K562 (cell line): ENCODE data around the gene DIP2B. TPM values are rescaled to one million over a fixed set of nuclear protein-coding genes. Genes with fewer than 3 reads are reported as not detected.

Source experiments
- BHLHE40 ChIP-seq: IDR thresholded peaks from 2 replicates; pipeline ENCODE4 v1.6.1; 2011; ENCODE audit warnings: low read length, improper control_type of control experiment
- KLF13 ChIP-seq: fragments of 450-650 bp; IDR thresholded peaks from 2 replicates; pipeline ENCODE4 v1.6.1; 2016; ENCODE audit warnings: missing genetic modification characterization, low read depth, mild to moderate bottlenecking, missing compliant biosample characterization, moderate library complexity, borderline replicate concordance
- NFIC ChIP-seq: fragments of 450-650 bp; IDR thresholded peaks from 2 replicates; pipeline ENCODE4 v1.6.1; 2017; ENCODE audit warnings: mild to moderate bottlenecking, inconsistent platforms
- NFXL1 ChIP-seq: fragments of 450-650 bp; formaldehyde crosslinking; IDR thresholded peaks from 2 replicates; pipeline ENCODE4 v1.4.0; 2021; ENCODE audit warnings: mild to moderate bottlenecking
- PYGO2 ChIP-seq: fragments of 450-650 bp; IDR thresholded peaks from 2 replicates; pipeline ENCODE4 v1.6.1; 2016; ENCODE audit warnings: mild to moderate bottlenecking, missing genetic modification characterization, moderate library complexity, missing compliant biosample characterization
- SMAD3 ChIP-seq: fragments of 450-650 bp; formaldehyde crosslinking; conservative IDR thresholded peaks from 2 replicates; pipeline ENCODE4 v1.4.0; 2020; ENCODE audit warnings: mild to moderate bottlenecking
- SP1 ChIP-seq: sonication (generic); formaldehyde crosslinking; IDR thresholded peaks from 2 replicates; pipeline ENCODE4 v1.8.1; 2022; ENCODE audit warnings: mild to moderate bottlenecking, missing genetic modification reagents
- TAF9B ChIP-seq: fragments of 450-650 bp; IDR thresholded peaks from 2 replicates; pipeline ENCODE4 v1.6.1; 2018; ENCODE audit warnings: mild to moderate bottlenecking; ENCODE audit not compliant: partially characterized antibody
- ZNF175 ChIP-seq: fragments of 200-800 bp; sonication (Bioruptor generic); IDR thresholded peaks from 2 replicates; pipeline ENCODE4 v1.6.1; 2016; ENCODE audit warnings: low read depth, mild to moderate bottlenecking, missing genetic modification characterization, missing compliant biosample characterization
- ZNF282 ChIP-seq: sonication (generic); formaldehyde crosslinking; IDR thresholded peaks from 2 replicates; pipeline ENCODE4 v1.8.1; 2023; ENCODE audit warnings: missing genetic modification reagents
- polyA plus RNA-seq, 8 experiments: library from polyadenylated mRNA; depleted of rRNA in 4 of 8; stranded (reverse) in 5 of 8; unstranded in 3 of 8; fragments of >200 nt; fragmentation: Nextera tagmentation in 2 of 8; fragmentation: Illumina TruSeq in 1 of 8; extraction: Ambion mirVana in 2 of 8; extraction: Trizol in 1 of 8; gene quantifications; 2 replicates each; pipeline versions ENCODE4 v1.2.1 to v1.2.3, GENCODE V29; 2011 to 2014; ENCODE audit warnings: inconsistent platforms in 1 of 8, missing spikeins in 1 of 8
- total RNA-seq, 7 experiments: library from RNA; depleted of rRNA in 6 of 7; stranded (reverse); fragments of >200 nt in 6 of 7; fragmentation: Illumina TruSeq in 2 of 7; extraction: Trizol in 2 of 7; gene quantifications; 2 replicates each; pipeline versions ENCODE4 v1.2.1 to v1.2.3, GENCODE V29; 2011 to 2021; ENCODE audit warnings: low replicate concordance in 1 of 7
- TF ChIP-seq, protein P1 (sequence below): fragments of 200-800 bp; sonication (Bioruptor generic); IDR thresholded peaks from 2 replicates; pipeline ENCODE4 v1.6.1; 2017; ENCODE audit warnings: missing genetic modification characterization, missing compliant biosample characterization
- TF ChIP-seq, protein P2 (sequence below): fragments of 450-650 bp; conservative IDR thresholded peaks from 2 replicates; pipeline ENCODE4 v1.6.1; 2016; ENCODE audit warnings: missing genetic modification characterization, low read depth, mild to moderate bottlenecking, missing compliant biosample characterization, moderate library complexity
- TF ChIP-seq, protein P3 (sequence below): fragments of 450-650 bp; IDR thresholded peaks from 2 replicates; pipeline ENCODE4 v1.6.1; 2016; ENCODE audit warnings: low read depth

The DIP2B gene
- total and polyA plus RNA-seq, 9 of the 15 experiments (the other 6 are each of a cell fraction or from before 2014, with no cell fraction given) = 4.6 to 26.1 (median 18.8) TPM

DNA sequence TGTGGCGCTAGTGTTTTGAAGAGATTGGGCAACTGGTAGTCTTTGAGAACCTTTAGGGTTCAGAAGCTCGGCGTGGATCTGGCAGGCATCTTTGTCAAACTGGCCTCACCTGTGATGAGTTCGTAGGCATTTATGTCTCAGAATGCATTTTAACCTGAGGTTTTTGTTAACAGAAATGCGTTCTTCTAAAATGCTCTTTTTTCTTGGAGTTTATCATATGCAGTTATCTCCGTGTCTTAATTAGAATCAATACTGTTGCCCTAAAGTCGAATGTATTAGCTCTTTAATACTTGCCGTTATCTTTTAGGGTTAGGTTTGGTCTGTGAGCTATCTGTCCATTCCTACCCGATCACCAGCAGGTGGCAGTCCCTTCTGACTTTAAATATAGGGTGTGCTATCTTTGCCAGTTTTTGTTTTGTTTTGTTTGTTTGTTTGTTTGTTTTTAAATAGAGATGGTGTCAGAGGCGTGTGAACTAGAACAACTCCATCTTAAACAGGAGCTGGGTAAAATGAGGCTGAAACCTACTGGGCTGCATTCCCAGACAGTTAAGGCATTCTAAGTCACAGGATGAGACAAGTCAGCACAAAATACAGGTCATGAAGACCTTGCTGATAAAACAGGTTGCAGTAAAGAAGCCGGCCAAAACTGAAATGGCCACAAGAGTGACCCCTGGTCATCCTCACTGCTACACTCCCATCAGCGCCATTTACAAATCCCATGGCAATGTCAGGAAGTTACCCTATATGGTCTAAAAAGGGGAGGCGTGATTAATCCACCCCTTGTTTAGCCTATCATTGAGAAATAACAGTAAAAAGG, 260.5 kb downstream of the DIP2B start (continued):
- TF ChIP-seq, protein P1, sequence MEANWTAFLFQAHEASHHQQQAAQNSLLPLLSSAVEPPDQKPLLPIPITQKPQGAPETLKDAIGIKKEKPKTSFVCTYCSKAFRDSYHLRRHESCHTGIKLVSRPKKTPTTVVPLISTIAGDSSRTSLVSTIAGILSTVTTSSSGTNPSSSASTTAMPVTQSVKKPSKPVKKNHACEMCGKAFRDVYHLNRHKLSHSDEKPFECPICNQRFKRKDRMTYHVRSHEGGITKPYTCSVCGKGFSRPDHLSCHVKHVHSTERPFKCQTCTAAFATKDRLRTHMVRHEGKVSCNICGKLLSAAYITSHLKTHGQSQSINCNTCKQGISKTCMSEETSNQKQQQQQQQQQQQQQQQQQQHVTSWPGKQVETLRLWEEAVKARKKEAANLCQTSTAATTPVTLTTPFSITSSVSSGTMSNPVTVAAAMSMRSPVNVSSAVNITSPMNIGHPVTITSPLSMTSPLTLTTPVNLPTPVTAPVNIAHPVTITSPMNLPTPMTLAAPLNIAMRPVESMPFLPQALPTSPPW = 0 out of 2 replicates have a peak, but pooled peaks have one; percentile 26
- TF ChIP-seq TAF9B (peak; percentile 29), ZNF175 (no peak), SMAD3 (CRISPR knock-in tag) (no peak), KLF13 (tag) (no peak), NFXL1 (CRISPR knock-in tag) (0 out of 2 replicates have a peak, but pooled peaks have one; percentile 57), NFIC (peak; percentile 36), BHLHE40 (no peak), SP1 (CRISPR knock-in tag) (no peak; the same call in 1 of the 2 replicates), PYGO2 (tag) (no peak), ZNF282 (no peak)
- TF ChIP-seq, protein P2, sequence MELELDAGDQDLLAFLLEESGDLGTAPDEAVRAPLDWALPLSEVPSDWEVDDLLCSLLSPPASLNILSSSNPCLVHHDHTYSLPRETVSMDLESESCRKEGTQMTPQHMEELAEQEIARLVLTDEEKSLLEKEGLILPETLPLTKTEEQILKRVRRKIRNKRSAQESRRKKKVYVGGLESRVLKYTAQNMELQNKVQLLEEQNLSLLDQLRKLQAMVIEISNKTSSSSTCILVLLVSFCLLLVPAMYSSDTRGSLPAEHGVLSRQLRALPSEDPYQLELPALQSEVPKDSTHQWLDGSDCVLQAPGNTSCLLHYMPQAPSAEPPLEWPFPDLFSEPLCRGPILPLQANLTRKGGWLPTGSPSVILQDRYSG (tag) = peak; percentile 33; the same call in 1 of the 2 replicates
- TF ChIP-seq, protein P3, sequence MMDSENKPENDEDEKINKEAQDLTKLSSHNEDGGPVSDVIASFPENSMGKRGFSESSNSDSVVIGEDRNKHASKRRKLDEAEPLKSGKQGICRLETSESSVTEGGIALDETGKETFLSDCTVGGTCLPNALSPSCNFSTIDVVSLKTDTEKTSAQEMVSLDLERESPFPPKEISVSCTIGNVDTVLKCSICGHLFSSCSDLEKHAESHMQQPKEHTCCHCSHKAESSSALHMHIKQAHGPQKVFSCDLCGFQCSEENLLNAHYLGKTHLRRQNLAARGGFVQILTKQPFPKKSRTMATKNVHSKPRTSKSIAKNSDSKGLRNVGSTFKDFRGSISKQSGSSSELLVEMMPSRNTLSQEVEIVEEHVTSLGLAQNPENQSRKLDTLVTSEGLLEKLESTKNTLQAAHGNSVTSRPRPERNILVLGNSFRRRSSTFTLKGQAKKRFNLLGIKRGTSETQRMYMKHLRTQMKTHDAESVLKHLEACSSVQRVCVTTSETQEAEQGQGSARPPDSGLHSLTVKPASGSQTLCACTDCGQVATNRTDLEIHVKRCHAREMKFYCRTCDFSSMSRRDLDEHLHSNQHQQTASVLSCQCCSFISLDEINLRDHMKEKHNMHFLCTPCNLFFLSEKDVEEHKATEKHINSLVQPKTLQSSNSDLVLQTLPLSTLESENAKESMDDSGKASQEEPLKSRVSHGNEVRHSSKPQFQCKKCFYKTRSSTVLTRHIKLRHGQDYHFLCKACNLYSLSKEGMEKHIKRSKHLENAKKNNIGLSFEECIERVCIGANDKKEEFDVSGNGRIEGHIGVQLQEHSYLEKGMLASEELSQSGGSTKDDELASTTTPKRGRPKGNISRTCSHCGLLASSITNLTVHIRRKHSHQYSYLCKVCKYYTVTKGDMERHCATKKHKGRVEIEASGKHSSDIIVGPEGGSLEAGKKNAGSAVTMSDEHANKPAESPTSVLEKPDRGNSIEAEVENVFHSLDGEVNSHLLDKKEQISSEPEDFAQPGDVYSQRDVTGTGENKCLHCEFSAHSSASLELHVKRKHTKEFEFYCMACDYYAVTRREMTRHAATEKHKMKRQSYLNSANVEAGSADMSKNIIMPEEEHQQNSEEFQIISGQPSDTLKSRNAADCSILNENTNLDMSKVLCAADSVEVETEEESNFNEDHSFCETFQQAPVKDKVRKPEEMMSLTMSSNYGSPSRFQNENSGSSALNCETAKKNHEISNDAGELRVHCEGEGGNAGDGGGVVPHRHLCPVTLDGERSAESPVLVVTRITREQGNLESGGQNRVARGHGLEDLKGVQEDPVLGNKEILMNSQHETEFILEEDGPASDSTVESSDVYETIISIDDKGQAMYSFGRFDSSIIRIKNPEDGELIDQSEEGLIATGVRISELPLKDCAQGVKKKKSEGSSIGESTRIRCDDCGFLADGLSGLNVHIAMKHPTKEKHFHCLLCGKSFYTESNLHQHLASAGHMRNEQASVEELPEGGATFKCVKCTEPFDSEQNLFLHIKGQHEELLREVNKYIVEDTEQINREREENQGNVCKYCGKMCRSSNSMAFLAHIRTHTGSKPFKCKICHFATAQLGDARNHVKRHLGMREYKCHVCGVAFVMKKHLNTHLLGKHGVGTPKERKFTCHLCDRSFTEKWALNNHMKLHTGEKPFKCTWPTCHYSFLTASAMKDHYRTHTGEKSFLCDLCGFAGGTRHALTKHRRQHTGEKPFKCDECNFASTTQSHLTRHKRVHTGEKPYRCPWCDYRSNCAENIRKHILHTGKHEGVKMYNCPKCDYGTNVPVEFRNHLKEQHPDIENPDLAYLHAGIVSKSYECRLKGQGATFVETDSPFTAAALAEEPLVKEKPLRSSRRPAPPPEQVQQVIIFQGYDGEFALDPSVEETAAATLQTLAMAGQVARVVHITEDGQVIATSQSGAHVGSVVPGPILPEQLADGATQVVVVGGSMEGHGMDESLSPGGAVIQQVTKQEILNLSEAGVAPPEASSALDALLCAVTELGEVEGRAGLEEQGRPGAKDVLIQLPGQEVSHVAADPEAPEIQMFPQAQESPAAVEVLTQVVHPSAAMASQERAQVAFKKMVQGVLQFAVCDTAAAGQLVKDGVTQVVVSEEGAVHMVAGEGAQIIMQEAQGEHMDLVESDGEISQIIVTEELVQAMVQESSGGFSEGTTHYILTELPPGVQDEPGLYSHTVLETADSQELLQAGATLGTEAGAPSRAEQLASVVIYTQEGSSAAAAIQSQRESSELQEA = no peak
